Stimulated activated CD8-positive, alpha-beta memory T cell treated with anti-CD3 and anti-CD28 coated beads, Interleukin-4, amount 100 ng/mL, for 1 hour (primary cell): Measurements from ENCODE around the gene POLR1A.

Source experiments
- DNase-seq, 2 donors: peaks; one replicate each; pipeline ENCODE4 v3.0.0-alpha.2; 2020; ENCODE audit warnings: low read depth in 2 of 2, low spot score in 1 of 2

Gene POLR1A

DNA sequence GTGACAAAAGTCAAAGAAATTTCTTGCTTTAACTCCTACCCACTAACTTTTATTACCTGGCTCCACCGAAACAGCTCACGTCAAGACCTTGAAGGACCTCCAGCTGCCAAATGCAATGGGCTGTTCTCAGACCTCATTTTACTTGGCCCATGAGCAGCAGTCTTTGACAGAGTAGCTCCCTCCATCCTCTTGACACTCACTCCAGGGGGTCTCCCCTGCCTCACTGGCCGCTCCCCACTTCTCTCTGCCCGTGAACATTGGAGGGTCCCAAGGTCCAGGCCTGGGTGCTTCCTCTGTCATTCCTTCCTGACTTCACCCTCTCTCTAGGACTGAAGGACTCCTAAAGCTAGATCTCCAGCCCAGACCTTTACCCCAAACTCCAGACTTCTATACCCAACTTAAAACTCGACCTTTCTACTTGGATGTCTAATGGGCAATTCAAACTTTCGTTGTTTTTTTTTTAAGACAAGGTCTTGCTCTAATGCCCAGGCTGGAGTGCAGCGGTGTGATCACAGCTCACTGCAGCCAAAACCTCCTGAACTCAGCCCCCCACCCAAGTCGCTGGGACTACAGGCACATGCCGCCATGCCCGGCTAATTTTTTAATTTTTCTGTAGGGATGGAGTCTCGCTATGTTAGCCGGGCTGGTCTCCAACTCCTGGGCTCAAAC is 124.0 kb downstream of the POLR1A start:
- DNase-seq, result no peak

- DNase-seq, result no peak
Measured at GRCh38 chr2:85978883-85979780, 126.6 kb downstream of the POLR1A start.

DNA sequence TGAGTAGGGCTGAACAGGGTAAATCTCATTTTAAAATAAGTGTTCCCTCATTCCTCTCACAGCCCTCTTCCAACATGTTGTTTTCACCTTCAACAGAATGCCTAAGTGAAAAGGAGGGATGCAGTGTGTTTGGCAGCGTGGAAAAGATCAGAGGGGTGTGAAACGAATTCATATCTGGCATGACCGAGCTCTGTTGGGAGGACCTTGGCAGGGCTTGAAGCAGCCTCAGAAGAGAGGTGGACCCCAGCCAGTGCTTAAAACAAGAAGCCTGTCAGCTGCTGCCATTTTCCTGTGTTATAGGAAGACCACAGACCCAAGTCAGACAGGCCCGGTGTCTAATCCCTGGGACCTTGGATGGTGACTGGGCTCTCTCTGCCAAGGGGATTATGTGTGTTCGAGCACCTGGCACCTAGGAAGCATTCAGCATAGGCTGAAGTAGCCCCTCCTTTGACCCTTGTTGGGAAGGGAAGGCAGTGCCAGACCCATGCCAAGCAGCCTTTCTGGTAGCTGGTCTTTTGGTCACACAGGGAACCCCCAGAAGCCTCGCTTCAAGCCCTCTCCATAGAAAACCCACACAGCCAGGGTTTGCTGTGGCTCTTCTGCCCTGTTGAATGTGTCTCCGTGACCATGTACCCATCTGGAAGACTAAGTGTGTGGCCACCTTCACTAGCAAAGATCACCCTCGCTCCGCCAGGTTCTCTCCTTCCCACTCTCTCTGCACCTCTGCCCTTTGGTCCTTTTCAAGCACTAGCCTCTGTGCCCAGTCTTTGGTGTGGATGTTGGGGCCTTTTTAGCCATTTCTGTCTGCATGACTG is 129.4 kb downstream of the POLR1A start:
- no peak for DNase-seq

DNA sequence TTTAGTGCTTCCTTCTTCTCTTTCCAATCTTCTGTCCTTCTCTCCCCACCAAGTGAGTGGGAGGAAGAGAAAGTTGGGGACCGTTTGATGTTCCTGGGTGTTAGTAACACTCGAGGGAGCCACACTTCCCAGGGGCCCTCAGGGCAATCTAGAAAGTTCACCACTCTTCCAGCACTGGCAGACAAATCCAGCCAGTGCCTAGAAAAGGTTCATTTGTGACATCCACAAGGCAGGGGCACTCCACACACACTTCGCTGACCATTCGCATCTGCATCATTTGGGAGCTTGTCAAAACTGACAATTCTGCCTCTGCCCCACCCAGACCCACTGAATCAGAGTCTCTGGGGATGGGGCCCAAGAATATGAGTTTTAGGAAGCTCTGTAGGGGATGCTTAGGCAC is 130.1 kb downstream of the POLR1A start:
- DNase-seq, result no peak

DNA sequence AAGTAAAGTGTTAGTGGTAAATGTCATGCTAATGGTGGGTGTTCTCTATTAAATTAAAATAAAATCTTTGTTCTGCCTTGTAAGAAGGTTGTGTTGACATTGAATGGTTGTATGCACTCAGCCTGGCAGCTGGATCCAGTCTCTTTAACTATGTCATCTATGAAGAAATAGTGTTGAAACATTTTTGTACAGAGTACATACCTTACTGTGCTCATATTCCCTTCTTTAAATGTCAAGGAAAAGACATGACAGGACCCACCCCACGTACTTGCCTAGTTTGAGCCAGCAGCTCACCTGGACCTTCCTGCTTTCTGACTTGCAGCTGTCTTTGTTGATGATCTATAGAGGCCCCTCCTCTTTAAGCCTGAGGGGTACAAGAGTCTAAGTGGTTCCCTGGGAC is 131.3 kb downstream of the POLR1A start:
- no peak for DNase-seq

GRCh38 chr2:85972355-85972754 is 133.3 kb downstream of the POLR1A start:
- no peak for DNase-seq

- DNase-seq, result no peak
Measured at GRCh38 chr2:85971366-85971765, 134.3 kb downstream of the POLR1A start.
